NB4 (cell line): ENCODE data around the gene RPS10.

Experiments used
- DNase-seq: peaks from one replicate; pipeline ENCODE4 v3.0.0; 2010; ENCODE audit warnings: low read depth
- H3K4me3 ChIP-seq: one replicate; pipeline ENCODE4 v1.5.1; 2011; ENCODE audit warnings: mild to moderate bottlenecking, low read depth, low read length, moderate library complexity
- MYC ChIP-seq: IDR thresholded peaks from 2 replicates; pipeline ENCODE4 v1.6.1; 2011; ENCODE audit warnings: low read depth, low read length
- POLR2A ChIP-seq: IDR thresholded peaks from 2 replicates; pipeline ENCODE4 v1.6.1; 2011; ENCODE audit warnings: mild to moderate bottlenecking; ENCODE audit not compliant: insufficient read length; ENCODE audit errors: extremely low read depth
- TF ChIP-seq, protein P1 (sequence below): IDR thresholded peaks from 2 replicates; pipeline ENCODE4 v1.6.1; 2011; ENCODE audit warnings: low read depth, low read length
- TF ChIP-seq, protein P2 (sequence below): IDR thresholded peaks from one replicate; pipeline ENCODE4 v1.5.1; 2012; ENCODE audit warnings: low read depth, low read length

Gene RPS10

DNA sequence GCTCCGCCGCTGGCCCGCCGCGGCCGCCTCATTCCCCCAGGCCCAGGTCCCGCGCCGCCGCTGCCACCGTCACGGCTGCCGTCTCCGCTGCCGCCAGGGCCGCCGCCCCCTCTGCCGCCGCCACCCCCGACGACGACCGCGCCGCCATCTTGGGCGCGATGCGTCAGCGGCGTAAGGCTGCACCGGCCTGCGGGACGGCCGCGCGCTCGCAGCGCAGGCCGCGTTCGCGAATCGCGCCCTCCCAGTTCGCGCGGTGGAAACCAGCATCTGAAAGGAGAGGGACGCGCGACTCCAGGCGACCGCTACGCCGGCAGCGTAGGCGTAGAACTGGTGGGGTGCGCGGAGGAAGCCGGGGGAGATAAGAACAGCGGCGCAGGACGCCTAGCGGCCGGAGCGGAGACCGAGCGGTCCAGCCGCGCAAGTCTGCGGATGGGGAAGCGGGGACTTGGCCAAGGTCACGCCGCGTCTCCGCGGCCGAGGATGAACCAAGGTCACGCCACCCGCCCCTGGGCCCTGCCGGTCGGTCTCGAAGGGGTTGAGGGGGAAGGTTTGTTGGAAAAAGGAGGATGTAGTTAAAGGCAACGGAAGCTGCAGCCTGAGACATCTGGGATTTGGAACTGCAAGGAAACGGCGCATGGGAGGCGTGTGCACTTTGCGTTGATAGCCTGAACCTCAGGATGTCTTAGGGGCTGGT lies 33.2 kb downstream of the RPS10 start, which contains the start of gene NUDT3:
Gene NUDT3 (minus strand): TSS at position 173 of the 694 bp plus-strand sequence. CDS start 307 bp downstream, outside the sequence.
- TF ChIP-seq, protein P1, sequence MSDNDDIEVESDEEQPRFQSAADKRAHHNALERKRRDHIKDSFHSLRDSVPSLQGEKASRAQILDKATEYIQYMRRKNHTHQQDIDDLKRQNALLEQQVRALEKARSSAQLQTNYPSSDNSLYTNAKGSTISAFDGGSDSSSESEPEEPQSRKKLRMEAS, result peak; percentile 51; the same call in 1 of the 2 replicates
- TF ChIP-seq MYC (peak; percentile 6; the same call in 1 of the 2 replicates), POLR2A (peak; percentile 68)
- TF ChIP-seq, protein P2, sequence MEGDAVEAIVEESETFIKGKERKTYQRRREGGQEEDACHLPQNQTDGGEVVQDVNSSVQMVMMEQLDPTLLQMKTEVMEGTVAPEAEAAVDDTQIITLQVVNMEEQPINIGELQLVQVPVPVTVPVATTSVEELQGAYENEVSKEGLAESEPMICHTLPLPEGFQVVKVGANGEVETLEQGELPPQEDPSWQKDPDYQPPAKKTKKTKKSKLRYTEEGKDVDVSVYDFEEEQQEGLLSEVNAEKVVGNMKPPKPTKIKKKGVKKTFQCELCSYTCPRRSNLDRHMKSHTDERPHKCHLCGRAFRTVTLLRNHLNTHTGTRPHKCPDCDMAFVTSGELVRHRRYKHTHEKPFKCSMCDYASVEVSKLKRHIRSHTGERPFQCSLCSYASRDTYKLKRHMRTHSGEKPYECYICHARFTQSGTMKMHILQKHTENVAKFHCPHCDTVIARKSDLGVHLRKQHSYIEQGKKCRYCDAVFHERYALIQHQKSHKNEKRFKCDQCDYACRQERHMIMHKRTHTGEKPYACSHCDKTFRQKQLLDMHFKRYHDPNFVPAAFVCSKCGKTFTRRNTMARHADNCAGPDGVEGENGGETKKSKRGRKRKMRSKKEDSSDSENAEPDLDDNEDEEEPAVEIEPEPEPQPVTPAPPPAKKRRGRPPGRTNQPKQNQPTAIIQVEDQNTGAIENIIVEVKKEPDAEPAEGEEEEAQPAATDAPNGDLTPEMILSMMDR, result peak; percentile 69
- DNase-seq, result peak; percentile 96
- peak within 1 kb of the TSS; percentile 95 for H3K4me3 ChIP-seq

DNA sequence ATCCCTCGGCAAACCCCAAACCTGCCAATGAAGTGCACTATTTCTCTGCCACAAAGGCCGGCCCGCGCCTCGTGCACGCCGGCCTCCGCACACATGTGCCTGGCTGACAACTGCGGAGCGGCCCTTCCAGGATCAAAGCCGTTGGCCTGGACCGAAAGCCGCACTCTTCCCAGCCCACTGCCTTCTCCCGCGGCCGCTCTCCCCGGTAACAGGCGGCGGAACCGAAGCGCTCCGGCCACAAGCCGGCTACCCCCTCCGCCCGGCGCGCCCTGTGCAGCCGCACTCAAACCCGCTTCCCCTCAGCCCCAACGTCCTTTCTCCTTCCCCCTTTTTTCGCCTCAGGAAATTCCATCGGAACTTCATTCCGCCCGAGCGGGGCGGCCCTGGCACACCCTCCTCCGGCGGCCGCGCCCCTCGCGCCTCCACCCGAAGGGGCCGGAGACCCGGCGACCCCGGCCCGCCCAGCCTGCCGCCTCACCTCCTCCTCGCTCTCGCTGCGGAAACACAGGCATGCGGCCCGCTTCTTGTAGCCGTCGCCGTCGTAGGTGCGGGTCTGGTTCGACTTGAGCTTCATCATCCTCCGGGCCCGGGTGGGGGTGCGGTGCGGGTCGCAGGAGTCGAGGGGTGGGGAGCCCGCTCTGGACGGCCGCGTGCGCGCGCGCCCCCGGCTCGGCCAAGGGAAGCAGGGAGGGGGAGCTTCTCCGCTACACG lies 33.9 kb downstream of the RPS10 start:
- DNase-seq, result peak; percentile 86

DNA sequence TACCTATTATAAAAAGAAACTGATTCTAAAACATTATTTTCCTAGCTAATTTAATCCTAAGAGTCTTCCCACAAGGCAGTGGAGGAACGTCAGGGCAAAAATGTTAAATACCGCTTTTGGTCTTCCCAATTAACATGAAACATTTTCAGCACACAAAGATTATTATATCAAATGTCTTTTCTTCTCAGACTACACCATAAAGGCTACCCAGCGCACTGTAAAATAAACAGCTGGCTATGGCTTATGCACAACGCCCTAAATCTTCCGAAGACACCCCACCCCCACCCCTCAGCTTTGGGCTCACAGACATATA lies 34.4 kb downstream of the RPS10 start:
- DNase-seq, result no peak

More for the DNA sequence above, 33.9 kb downstream of the RPS10 start:
- TF ChIP-seq, protein P2, result no peak
- TF ChIP-seq MYC, result peak; percentile 93
- TF ChIP-seq, protein P1, result peak; percentile 87
- peak; percentile 19 for TF ChIP-seq POLR2A
- peak overlapping the region; percentile 95 for H3K4me3 ChIP-seq

DNA sequence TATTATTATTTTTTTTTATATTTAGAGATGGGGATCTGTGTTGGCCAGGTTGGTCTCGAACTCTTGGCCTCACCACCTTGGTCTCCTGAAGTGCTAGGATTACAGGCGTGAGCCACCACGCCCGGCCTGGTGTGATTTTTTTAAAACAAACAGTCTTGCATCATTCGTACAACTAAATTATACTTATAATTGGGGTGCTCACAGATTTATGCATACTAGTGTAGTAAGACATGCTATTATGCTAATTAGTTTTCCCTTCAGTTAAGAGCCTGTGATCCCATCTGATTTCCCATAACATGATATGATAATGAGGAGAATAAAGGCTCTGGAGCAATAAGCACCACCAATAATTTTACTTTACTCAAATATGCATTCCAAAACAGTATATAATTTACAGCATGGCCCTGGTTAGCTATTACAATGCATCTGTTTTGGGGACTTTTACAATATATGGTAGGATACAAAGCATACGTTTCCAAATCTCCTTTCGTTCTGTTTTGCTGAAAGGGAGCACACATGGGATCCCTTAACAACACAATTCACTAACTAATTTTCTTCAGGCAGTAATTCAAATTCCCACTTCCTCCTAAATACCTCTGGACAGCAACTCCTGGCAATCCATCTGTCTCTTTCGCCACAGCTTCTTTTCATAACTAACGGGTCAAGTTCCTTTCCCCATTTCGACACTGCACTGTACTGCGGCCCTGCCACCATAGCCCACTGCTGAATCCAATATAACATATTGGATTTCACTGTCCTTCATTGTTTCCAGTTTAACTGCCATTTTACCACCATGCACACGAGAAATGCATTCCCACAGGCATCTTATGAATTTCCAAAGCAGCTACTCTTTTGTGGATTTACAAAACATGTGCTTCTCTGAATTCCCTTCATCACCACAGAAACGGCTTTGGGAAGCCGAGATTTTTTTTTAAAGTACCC lies 35.1 kb downstream of the RPS10 start:
- TF ChIP-seq MYC, result peak; percentile 60
- TF ChIP-seq, protein P1, result peak; percentile 70
- TF ChIP-seq, protein P2, result no peak
- TF ChIP-seq POLR2A, result no peak
- peak overlapping the region; percentile 95 for H3K4me3 ChIP-seq
- peak; percentile 85 for DNase-seq

More for the DNA sequence above, 34.4 kb downstream of the RPS10 start:
- TF ChIP-seq, protein P2, result no peak
- TF ChIP-seq POLR2A (no peak), MYC (no peak)
- TF ChIP-seq, protein P1, result no peak
- peak overlapping the region; percentile 95 for H3K4me3 ChIP-seq

DNA sequence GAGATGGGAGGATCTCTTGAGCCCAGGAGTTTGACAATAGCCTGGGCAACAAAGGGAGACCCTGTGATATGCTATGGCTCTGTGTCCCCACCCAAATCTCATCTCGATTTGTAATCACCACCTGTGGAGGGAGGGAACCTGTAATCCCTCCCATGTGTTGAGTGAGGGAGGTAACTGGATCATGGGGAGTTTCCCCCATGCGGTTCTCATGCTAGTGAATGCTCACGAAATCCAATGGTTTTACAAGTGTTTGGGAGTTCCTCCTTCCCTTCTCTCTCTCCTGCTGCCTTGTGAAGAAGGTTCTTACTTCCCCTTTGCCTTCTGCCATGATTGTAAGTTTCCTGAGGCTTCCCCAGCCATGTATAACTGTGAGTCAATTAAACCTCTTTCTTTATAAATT lies 36.8 kb downstream of the RPS10 start:
- H3K4me3 ChIP-seq, result peak overlapping the region; percentile 22
- peak; percentile 69 for DNase-seq
- TF ChIP-seq, protein P1, result no peak
- no peak for TF ChIP-seq MYC
- TF ChIP-seq, protein P2, result no peak
- TF ChIP-seq POLR2A, result no peak
